IPS-18c (cell line): ENCODE results near the gene MEGF10.

ENCODE experiments used
- H3K4me3 ChIP-seq: 2 replicates; pipeline ENCODE4 v1.7.0; 2013; ENCODE audit warnings: low read depth, mild to moderate bottlenecking, low read length, moderate library complexity; ENCODE audit not compliant: insufficient read depth
- H3K9me3 ChIP-seq: one replicate; pipeline ENCODE4 v1.6.1; 2013; ENCODE audit warnings: mild to moderate bottlenecking, low read length, moderate library complexity; ENCODE audit not compliant: control insufficient read depth, insufficient read depth

The MEGF10 gene

DNA sequence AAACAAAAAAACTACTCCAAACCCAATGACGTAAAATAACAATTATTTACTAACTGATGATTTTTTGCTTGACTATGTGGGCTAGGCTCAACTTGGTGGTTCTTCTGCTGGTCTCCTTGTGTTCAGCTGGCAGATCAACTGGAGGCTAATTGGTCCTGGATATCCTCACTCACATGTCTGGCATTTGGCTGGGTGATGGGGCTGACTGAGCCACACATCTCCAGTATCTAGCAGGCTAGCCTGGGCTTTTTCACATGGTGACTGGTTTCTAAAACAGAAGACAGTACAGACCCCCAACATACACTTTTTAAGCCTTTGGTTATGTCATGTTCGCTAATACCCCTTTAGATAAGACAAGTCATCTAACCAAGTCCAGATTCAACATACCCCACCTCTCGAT lies 122.1 kb downstream of the MEGF10 start:
- no peaks in the 10 kb centered on the region for H3K9me3 ChIP-seq
- H3K4me3 ChIP-seq: no peak overlapping the region

DNA sequence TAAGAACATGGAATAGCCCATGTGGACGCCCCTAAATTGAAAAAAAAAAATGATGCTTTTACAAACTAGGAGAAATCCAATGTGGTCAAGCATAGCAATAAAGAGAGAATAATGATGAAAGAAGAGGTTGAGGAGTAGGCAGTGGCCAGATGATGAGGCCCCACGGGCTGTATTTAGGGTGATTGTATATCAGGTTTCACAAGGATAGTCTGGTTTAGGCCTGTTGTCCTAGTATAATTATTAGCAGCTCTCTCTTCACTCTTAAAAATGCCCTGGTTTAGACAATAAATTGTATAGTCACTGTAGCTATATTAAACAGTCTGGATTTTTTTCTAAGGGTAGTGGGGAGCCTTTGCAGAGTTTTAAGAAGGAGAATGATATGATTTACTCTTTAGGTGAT lies 124.4 kb downstream of the MEGF10 start:
- Histone ChIP-seq H3K4me3 (no peak overlapping the region), H3K9me3 (no peaks in the 10 kb centered on the region)

DNA sequence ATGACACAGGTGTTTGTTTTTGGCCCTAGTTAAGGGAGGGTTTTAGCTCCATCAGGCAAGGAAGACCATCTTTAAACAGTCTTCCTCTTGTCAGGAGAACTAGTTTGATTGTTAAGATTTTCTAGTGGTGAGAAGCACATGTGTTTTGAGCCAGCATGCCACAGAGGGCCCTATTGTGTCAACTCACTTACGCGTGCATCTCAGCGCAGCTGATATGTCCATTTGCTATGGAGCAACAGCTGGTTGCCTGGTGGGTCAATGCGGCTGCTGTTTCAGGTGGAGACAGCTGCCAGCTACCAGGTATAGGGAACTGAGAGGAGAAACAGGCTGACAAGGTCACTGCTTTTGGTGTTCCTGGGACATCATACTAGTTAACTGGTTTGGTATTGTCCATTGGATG lies 126.3 kb downstream of the MEGF10 start:
- no peaks in the 10 kb centered on the region for H3K9me3 ChIP-seq
- H3K4me3 ChIP-seq: no peak overlapping the region

DNA sequence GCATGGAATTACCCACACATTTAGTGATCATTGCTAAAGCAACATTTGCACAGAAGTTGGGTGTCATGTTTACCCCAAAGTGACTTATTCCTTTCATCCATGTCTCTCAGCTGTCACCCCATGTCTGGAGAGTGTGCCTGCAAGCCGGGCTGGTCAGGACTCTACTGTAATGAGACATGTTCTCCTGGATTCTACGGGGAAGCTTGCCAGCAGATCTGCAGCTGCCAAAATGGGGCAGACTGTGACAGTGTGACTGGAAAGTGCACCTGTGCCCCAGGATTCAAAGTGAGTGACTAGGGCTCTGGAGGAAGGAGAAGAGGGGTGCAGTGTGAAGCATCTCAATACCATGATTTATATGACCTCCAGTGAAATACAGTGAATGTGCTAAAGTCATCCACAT lies 126.9 kb downstream of the MEGF10 start:
- no peaks in the 10 kb centered on the region for H3K9me3 ChIP-seq
- H3K4me3 ChIP-seq: no peak overlapping the region

DNA sequence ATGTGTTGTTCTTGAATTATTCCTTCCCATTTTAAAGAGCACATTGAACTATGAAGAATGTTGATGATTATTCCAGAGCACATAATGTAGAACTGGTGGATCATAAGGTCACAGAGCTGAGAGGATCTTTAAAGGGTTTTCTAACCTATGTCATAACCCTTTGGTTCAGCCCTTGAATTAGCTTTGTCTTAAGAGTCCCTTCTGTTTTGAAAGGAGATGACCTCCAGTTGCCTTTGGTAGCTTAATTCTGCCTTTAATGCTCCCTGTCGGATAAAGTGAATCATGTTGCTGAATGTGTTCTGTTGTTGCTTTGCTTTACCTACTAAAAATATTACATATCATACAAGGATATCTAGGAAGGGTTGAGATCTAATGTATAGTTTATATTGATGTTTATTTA lies 127.8 kb downstream of the MEGF10 start:
- Histone ChIP-seq H3K4me3 (no peak overlapping the region), H3K9me3 (no peaks in the 10 kb centered on the region)

DNA sequence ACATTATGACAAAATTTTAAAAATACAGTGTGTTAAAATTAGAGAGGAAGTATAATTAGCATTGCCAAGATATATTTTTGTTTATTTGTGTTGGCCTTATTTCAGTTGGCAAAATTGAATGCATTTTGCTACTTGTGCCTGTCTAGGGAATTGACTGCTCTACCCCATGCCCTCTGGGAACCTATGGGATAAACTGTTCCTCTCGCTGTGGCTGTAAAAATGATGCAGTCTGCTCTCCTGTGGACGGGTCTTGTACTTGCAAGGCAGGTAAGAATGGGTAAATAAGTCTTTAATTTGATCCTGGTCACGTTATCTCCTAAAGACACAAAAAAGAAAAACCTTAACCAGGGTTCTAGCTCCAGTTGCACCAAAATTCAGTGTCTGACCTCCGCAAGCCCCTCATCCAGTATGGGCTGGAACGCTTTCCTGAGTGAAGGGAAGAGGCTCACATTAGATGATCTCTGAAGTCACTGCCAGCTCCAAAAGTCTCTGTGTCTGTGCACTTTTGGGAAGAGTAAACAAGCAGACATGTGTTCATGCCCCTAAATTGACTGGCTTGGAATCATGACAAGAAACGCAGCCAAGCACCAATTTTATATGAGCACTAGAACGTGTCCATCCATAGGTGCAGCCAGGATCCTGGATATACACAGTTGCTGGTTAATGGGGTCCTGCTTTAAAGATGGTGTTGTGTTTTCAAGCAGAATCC lies 128.5 kb downstream of the MEGF10 start:
- H3K4me3 ChIP-seq: no peak overlapping the region
- no peaks in the 10 kb centered on the region for H3K9me3 ChIP-seq

DNA sequence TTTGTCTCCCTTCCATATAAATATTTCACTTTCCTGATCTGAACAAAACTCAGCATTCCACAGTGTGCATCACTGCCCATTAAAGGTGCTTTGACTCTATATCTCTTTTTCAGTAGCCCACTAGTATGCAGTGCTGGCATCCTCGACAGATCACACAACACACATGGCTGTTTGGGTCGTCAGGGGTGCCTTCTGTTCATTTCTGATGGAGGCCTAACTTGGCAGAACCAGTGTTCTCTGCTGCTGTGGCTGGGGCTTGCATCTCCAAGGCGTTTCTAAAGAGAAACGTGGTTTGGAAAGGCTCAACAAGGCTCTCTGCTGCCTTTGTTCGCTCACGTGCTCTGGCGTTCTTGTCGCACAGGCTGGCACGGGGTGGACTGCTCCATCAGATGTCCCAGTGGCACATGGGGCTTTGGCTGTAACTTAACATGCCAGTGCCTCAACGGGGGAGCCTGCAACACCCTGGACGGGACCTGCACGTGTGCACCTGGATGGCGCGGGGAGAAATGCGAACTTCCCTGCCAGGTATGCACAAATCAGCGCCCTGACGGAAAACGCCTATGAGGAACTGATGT lies 129.2 kb downstream of the MEGF10 start:
- no peak overlapping the region for H3K4me3 ChIP-seq
- H3K9me3 ChIP-seq: no peaks in the 10 kb centered on the region

DNA sequence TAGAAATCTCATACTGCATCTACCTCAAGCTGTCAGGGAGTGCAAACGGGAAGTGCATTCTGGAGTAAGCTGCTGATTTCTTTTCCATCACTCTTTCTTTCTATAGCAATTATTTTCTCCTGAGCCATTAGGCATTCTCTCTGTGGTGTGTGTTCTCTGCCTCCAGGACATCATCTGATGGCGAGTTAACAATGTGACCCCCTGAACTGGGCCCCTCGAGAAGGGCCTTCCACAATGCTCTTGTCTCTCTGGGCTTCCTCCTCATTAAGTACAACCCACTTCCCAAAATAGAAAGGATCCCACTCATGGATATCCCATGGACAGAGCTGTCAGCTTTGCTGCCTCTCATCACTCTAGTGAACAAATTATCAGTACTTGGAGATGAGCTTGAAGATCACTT lies 130.2 kb downstream of the MEGF10 start:
- Histone ChIP-seq H3K9me3 (no peaks in the 10 kb centered on the region), H3K4me3 (no peak overlapping the region)

DNA sequence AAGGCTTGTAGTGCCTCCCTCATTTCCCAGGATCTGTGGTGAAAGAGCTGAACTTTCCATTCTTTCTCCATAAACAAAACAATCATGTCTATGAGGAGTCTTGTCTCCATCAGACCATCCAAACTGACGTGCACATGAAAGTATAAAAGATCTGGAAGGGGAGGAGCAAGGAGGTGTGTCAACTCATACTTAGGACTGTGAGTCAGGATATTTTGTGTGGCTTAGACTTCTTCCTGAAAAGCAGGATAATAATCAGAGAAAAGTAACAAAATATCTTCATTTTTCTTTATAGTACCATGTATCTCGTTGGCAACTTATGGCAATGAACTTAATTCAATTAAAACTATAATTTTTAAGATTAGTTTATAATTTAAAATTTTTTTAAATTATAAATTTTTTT lies 130.9 kb downstream of the MEGF10 start:
- Histone ChIP-seq H3K9me3 (no peaks in the 10 kb centered on the region), H3K4me3 (no peak overlapping the region)

DNA sequence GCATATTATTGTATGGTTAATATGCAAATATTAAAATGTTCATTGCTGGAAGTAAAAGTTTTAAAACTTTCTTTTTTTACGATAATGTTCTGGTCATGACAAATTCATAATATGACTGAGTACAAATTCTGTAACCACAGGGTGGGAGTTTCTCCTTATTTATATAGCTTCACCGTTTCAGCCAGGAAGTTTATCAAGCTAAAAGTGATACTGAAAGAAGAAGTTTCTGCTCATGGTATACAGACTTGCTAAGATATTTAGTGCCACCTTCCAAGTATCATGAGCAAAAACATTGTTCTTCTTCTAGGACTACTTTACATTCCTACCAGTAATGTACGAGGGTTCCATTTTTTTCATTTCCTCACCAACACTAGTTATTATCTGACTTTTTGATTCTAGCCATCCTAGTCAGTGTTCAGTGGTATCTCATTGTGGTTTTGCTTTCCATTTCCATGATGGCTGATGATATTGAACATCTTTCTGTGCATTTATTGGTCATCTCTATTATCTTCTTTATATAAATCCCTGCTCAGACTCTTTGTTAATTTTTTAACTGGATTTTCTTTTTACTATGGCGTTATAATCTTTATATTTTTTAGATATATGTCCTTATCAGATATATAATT lies 132.7 kb downstream of the MEGF10 start:
- Histone ChIP-seq H3K9me3 (no peaks in the 10 kb centered on the region), H3K4me3 (no peak overlapping the region)

DNA sequence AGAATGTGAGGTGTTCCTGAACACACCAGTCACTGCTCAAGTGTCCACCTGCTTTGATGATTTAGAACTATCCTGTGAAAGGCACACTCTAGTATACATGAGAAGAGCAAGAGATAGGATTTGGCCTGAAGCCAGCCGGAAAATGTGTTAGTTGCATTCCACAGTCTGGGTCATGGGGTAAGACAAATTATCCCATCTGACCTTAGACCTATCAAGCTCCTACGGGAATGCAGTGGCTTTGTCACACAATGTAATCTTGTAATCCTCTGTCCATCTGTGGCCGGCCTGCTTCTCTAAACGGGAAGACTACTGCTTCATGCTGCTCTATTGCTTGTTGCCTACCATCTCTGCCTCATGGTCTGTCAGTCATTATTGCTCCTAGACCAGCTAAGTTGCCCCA lies 134.4 kb downstream of the MEGF10 start:
- H3K9me3 ChIP-seq: no peaks in the 10 kb centered on the region
- H3K4me3 ChIP-seq: no peak overlapping the region

DNA sequence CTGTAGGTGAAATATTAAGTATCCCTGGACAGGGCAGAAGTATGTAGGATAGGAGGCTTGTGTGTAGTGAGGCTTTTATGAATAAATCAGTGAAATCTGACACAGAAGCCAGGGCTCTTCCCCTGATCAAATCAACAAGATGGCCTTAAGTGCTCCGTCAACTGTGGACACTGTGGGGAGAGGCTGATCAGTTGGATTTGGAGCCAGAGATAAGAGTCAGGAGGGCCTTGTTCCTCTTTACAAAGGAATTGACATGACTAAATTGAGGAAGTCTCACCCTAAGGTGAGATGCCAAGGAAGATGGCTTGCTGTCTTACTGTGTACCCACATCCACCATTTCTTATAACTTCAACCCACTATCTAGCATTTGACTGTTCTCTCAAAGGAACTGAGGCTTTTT lies 135.3 kb downstream of the MEGF10 start:
- Histone ChIP-seq H3K4me3 (no peak overlapping the region), H3K9me3 (no peaks in the 10 kb centered on the region)

DNA sequence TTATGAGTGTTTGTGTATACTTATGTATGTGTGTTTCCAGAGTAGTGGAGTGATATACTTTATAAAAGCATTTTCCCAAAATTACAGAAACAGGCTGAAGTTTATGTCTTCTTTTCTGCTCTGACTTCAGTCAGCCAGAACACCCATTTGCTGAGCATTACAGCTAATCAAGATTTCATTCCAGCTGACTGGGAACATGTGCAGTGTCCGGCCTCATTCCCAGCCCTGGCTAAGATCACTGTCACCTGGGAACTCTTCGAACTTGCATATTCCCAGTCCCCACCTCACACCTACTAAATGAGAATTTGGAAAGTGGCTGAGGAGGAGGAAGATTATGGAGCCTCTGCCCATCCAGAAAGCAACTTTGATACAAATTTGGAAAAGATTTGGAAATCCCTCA lies 136.1 kb downstream of the MEGF10 start:
- no peak overlapping the region for H3K4me3 ChIP-seq
- H3K9me3 ChIP-seq: no peaks in the 10 kb centered on the region

DNA sequence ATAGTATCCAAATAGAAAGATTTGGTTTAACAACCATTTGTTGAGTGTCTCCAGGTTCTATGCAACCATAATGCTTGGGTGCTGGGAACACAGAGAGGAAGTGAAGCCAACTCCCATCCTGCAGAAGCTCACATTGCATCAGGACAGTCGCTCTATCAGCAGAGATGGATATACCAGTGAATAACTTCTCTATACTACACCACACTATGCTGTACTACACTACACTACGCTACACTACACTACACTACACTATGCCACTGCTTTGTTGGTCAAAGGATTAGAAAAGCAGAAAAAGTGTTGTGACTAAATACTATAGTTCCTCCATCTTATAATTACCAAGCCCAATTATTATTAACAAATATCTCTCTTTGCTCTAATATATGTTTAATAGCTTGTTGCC lies 137.7 kb downstream of the MEGF10 start:
- H3K4me3 ChIP-seq: no peak overlapping the region
- no peaks in the 10 kb centered on the region for H3K9me3 ChIP-seq

DNA sequence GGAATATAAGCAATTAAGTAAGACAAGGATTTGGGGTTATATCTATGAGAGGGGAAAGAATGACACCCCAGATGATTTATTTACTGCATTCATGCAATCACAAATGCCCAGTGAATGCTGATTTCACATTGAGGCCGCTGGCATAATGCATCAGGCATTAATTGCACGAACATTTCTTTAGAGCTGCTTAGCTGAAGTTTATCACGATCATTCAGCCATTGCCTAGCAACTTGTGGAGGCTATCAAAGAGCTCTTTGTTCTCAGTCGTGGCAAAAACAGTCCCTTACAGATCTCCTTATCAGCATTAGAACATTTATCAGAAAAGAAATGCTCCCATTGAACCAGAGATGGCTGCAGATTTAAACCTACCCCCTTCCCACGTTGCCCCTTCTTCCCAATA lies 138.2 kb downstream of the MEGF10 start:
- H3K4me3 ChIP-seq: no peak overlapping the region

DNA sequence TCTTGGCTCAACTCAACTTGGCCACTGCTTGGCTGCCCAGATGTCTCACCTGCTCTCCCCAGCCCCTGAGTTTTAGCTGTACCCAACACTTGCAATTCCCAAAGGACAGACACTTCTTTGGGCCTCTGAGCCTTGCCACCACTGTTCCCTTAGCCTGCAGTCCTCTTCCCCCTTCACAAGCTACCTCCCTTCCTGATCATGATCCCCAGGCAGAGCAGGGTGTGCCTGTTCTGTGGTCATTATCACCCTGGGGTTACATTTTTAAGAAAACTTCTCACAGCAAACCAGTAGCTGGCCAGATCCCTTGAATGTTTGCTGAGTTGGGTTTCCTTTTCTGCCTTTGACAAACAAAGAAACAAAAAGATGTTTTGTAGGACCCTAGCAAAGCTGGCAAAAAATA lies 139.3 kb downstream of the MEGF10 start:
- H3K9me3 ChIP-seq: no peaks in the 10 kb centered on the region
- H3K4me3 ChIP-seq: no peak overlapping the region

More for the DNA sequence above, 138.2 kb downstream of the MEGF10 start:
- H3K9me3 ChIP-seq: no peaks in the 10 kb centered on the region

DNA sequence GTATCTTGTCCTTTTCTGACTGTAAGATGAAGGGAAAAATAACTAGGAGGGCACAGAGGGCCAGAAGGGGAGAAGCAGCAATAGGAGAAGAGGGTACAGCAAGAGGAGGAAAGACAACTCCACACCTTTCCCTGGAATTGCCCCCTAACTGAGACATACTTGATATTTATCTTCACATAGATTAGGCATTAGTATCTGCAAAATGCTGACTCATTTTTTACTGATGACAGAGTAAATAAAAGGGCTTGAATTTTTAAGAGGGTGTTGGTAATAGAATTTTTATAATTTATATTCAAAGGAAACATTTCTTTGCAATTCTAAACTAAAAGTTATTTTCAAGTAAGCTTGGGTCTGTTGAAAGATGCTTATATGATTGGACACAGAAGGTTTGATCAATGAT lies 140.0 kb downstream of the MEGF10 start:
- Histone ChIP-seq H3K9me3 (no peaks in the 10 kb centered on the region), H3K4me3 (no peak overlapping the region)

DNA sequence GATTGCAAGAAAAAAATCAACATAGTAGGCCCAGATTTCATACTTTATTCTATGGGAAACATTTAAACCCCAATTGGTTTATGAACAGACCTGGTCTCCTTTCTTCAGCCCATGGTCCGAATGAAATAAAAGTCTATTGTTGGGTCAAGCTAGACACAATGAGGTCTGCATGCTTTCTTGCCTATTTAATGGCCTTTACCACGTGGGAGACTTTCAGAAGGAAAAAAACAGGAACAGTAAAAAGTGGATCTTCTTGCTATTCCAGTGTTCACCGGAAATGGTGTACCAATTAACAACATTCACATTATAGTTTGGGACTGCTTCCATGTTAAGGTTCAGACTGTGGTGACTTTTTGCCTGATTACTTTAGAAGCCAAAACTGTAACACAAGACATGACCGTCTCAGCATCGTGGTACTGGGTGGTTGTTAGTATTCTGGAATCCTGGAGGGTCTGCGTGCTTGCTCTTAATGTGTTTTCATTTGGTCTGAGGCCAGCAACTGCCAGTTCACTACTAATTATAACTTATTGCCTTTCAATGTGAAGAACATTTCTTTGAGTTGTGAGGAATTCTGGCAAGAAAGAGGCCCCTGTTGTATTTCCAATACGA lies 141.5 kb downstream of the MEGF10 start:
- no peaks in the 10 kb centered on the region for H3K9me3 ChIP-seq
- H3K4me3 ChIP-seq: no peak overlapping the region
